Measurements from ENCODE around the gene CARS1.
A peak's percentile ranks its signal among the peaks of the same experiment; 100 is the strongest.

Gene CARS1

DNA sequence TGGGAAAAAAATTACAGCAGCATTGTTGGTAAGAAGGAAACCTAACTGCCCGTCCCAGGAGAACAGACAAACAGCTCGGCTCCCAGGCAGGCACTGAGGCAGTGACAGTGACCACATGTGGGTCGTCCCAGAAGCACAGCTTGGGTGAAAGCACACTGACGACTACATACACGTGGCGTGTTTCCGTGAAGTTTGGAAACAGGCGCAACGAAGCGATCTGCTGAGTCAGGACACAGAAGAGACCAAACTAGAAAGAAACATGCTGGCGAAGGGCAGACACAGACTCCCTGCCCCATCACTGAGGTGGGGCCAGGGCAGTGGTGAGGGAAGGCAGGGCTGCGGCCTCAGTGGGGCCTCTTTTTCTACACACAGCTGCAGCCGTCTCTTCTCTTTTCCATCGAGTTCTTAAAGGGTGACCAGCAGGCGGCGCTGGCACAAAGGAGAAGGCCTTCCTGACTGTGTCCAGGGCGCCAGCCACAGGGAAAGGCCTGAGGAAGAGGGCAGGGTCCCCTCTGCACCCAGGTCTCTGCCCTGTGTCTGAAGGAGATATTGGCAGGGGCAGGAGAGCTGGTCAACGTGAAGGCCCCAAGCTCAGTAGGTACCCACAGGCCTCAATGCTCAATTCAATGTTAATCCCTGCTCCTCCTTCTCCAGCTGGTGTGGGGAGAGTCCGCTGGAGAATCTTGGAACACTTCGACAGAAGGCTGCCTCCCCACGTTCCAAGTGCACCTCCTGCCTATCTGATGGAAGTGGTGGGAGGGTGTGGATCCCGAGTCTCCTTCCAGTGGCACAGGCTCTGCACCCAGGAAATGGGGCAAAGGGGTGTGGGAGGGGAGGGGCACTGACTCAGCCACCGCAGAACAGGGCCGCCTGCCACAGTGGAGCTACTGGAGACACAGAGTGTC, 19.9 kb downstream of the CARS1 start:
- peak; percentile 40 for DNase-seq

DNA sequence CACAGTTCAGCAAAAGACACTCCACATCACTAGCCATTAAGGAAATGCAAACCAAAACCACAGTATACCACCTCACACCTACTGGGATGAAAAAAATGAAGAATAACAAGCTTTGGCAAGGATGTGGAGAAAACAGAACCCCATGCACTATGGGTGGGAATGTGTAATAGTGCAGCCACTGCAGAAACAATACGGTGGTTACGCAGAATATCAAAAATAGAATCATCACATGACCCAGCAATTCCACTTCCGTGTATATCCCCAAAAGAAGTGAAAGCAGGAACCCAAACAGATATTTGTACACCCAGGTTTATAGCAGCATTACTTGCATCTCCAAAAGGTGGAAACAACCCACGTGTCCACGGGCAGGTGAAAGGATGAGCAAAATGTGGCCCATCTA, 20.8 kb downstream of the CARS1 start:
- DNase-seq = no peak

DNA sequence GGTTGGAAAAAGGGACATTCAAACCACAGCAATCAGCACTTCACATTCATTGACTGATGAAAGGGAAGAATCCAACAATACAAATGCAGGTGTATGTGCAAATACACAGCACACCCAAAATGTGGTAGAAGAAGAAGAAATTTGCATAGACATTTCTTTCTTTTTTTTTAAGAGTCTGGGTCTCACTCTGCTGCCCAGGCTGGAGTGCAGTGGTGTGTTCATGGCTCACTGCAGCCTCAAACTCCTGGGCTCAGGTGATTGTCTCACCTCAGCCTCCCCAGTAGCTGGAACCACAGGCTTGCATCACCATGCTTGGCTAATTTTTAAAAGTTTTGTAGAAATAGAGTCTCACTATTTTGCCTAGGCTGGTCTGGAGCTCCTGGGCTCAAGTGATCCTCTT, 21.9 kb downstream of the CARS1 start:
- no peak for DNase-seq

DNA sequence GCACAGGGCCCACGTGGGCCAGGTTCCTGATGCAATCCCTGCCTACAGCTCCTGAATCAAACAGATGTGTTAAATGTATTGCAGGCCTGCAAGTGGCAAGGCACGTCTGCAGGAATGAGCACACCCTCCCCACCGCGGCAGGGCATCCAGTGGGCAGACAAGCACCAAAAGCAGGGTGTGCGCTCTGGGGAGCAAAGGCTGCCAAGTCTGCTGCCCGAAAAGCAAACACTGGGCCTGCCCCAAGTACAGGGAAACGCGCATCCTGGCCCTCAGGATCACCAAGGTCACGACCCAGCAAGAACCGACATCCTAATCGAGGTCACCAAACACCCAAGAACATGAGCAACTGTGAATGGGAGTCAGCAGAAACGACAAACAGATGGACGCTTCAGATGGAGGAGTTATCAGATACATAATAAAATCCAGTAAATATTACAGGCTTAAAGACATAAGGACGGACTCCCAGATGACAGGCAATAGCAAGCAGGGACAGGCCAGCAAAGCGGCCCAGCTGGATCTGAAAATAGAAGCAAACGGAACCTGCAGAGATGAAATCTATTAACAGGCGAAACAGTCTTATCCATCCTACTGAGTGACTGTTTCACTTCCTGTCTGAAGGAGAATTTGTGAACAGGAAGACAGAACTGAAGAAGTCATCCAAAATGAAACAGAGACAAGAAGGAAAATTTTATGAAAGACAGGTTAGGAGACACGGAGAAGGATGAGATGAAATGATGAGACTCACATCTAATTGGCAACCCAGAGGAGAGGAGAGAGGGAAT, 26.7 kb downstream of the CARS1 start:
- DNase-seq = no peak

DNA sequence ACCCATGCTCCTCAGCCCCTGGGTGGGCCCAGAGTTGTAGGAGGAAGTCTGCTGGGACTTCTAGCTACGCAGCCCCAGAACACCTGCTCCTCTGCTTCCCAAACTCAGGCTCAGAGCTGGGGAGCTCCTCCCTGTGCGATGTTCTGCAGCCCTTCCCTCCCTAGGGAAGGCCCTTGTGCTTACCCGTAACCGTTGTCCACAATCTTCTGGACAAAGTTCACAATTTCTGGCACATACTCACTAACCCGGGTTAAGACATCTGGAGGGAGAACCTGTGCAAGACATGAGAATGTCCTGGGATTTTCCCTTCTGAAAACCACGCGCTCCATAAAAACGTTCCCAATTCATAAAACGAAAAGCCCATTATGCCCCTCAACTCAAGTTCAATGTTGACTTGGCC, 28.4 kb downstream of the CARS1 start:
- no peak for DNase-seq

DNA sequence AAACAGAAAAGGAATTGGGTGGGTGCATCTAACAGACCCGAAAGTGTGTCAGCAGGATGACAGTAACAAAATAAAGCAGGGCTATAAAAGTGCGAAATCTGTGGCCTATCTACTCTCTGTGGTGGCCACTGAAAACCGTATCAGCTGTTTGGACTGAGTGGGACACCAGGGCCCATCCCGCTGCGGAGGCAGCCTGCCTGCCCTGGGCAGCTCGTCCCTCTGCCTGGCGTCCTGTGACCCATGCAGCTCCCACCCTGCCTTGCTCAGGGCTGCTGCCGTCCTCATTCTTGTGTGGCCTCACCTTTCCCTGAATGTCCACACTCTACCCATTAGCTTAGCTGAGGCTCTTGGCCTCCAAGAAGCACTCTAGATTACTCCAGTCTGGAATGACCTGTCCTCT, 30.4 kb downstream of the CARS1 start:
- no peak for DNase-seq

DNA sequence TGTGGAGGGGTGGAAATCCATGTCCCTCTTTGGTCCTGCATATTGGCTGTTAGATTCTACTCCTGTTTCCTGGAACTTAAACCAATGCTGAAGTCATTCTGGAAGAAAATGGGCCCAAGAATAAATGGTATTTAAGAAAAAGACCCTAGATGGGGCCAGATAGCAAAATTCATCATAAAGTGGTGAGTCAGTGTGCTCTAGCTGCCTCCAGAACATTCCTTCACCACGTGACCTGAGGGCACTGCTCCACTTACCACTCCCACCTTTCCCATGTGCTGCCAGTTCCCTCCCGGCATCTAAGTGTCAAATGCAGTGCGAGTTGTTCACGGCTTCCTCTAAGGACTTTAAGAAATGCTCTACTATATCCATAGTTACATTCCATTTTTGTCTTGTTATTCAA, 34.2 kb downstream of the CARS1 start:
- DNase-seq = no peak

DNA sequence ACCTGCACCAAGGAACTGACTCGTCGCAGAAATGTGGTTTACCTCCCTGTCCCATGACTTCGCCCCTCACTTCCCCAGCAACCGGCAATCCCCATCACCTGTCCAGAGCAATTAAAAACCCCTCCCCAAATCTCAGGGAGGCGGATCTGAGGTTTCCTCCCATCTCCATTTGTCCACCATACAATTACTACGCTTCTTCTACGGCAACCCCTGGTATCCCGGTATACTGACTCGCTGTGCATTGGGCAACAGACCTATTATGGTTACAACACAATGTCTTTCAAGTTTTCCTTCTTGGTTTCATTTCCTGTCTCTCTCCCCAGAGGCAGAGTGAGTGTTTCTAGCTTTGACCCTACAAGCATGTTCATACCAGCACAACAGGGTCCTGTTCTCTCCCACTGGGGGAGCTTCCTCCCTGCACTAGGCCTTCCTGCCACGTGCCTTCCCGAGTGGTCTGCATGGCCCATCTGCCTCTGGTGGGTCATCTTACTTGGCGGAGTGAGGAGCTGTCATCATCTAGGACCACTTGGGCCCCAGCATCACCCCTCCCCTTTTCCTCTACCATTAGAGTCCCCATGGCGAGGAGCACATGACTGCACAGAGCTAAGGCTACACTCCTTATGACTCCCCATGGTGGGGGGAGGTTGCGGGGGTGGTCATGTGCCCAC, 34.8 kb downstream of the CARS1 start:
- DNase-seq = no peak

DNA sequence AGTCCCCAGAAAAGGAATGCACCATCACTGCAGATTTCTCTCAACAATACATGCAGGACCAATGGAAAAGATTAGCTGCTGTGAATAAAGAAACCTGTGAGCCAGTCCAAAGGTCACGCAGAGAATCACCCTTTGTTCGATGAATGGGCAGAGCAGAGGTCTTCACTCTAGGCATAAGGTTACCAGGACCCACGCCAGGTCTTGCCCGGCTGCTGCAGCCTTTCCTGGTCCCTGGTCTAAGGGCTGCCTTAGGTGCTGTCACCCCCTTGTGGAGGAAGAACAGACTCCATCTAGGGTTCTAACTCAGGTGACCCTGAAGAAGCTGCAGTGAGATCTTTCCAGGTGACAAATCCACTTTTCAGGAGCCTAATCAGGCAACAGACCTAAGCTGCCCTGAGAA, 36.1 kb downstream of the CARS1 start:
- DNase-seq = no peak

DNA sequence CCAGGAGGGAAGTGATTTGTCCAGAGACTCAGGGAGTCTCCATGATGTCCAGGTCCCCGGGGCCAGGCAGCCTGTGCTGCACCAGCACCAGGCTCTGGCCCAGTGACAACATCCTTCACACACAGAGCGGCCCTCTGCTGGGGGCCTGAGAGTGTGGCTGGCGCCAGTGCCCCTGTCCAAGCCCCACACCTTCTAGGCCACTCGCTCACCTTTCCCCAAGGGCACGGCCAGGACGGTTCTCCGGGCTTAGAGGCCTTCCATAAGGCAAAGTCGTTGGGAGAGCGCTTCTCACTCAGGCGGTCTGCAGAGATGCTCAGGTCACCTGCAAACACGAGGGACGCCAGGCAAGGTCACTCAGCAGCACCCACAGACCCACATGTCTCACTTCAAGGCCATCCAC, 37.2 kb downstream of the CARS1 start:
- DNase-seq = no peak

DNA sequence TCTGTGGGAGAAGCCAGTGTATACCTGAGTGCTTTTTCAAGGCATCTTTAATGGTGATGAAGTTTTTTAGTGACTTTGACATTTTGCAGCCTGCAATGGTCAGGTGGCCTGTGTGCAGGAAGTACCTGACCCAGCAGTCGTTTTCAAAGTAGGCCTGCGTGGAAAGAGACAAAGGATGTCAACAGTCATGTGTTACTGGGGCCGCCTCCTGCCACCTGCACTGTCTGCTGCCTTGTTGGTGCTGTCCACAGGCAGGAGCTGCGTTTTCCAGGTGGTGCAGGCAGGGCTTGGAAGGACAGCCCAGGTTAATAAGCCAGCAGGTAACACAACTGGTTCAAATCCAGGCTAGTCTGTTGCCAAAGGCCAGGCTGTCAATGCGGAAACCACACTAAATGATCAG, 38.6 kb downstream of the CARS1 start:
- no peak for DNase-seq

DNA sequence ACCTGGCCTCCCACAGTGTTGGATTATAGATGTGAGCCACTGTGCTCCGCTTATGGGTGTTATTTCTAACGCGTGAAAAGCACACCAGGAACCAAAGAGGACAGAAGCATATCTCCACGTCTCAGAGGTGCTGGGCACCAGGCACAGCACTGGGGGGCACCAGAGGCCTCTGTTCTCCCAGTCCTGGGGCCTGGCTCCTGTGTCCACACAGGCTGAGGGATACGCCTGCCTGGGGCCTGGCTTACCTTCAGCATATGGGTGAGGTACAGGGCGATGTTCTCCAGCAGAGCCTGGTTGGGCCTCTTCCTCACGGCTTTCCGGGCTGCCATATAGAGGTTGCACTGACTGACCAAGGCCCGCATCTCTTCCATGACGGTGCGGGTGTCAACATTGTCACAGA, 40.4 kb downstream of the CARS1 start:
- DNase-seq = no peak

DNA sequence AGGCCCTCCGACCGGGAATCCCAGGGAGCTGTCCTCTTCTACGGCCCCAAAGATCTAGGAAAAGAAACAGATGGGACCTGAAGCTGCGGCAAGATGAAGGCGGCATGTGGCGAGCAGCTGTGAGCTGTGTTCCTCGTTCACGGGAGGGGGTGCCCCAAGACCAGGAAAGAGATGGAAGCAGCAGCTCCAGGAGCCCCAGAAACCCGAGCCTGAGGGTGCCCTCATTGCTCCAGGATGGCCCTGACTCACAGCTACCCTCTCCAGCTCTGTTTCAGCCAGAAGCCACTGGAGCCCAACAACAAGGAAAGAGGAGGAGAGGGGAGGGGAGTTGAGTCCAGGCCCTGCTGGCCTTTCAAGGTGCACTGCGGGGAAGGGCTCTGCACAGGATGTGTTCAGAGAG, 41.4 kb downstream of the CARS1 start:
- DNase-seq = no peak

DNA sequence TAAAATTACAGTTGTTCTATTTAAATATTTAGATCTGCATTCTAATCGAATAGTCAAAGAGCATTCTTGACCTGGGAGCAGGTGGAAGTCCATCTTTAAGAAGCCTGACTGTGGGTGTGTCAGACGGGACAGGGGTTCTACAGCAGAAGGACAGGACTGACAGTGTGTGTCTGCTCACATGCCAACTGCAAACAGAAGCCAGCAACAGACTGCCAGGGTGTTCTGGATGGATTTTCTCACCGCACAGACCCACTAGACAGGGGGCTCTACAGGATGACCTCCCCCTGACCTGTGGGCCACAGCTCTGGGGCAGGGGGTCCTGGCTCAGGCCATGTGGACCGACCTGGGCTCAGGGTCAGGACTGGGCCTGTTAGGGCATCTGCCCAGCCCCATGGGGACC, 42.3 kb downstream of the CARS1 start:
- no peak for DNase-seq

DNA sequence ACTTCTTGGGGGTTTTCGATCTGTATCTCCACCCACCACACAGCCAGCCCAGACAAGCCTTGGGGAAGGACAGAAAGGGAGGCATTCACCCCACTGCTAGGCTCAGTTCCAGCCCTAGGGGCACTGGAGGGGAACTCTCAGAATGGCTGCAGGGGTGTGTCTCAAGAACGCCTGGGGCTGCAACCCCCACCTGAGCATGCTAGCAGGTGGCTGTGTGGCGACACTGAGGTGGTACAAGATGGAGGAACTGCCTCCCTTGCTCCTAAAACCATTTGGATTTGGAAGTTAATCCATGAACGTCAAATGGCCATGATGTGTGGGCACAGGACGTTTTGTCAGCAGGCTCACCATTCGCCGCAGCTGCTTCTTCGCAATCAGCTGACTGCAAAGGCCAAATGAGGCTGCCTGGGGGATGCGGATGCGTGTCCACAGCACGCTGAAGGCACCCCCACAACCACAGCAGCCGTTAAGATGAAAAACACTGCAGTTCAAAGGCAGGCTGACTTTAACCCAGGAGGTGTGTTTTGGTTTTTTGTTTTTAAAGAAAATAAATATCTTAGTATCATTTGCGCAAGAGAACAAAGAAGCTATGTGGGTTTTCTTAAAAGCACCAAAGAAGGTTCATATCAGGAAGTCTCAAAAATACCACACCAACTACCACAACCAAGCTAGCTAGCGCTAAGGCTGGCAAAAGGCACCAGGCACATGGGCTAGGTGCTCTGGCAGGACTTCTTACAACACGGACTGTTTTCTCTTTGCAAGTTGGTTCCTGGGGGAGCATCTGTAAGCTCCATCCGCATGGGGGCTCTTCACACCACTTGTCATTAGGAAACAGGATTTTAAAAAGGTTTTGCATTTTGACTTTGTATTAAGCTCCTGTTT, 42.9 kb downstream of the CARS1 start:
- DNase-seq = peak; percentile 35

DNA sequence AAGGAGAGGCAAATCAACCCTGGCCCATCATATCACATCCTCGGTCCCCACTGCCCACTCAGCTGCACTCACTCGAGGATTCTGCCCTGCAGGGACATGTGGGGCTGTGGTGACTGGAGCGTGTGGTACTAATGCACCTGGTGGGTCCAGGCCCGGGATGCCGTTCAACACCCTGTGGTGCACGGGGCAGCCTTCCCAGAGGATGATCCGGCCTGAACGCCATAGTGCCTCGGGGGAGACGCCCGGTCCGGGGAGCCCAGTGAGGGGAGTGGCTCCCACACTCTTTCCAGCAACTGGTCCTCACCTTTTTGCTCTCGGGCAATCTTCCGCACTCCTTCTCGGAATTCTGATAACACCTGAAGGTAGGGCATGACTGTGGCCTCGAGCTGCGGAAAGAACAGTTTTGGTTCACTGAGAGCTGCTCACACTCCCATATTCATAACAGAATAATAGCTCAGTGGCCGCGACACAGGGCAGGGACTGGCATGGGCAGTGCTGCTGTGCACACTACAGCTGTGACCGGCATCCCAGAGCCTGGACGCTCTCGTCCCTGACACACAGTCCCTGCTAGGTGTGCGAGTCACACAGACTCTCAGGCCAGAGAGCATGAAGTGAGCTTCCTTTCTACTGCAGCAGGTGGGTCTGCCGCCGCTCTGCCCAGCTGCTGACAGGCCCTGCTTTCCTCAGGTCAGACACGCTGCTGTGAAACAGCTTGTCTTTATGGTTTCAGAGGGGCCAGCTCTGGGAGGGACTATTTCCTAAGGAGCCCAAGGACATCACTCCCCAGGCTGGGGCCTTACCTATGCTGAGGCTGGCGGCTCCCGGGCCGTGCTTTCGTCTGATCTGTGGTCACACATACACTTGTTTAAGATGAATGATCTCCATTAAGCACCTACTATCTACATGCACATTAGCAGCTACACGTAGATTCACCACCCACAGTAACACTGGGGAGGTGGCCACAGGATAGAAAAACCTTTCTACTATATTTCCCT, 45.0 kb downstream of the CARS1 start:
- no peak for DNase-seq

DNA sequence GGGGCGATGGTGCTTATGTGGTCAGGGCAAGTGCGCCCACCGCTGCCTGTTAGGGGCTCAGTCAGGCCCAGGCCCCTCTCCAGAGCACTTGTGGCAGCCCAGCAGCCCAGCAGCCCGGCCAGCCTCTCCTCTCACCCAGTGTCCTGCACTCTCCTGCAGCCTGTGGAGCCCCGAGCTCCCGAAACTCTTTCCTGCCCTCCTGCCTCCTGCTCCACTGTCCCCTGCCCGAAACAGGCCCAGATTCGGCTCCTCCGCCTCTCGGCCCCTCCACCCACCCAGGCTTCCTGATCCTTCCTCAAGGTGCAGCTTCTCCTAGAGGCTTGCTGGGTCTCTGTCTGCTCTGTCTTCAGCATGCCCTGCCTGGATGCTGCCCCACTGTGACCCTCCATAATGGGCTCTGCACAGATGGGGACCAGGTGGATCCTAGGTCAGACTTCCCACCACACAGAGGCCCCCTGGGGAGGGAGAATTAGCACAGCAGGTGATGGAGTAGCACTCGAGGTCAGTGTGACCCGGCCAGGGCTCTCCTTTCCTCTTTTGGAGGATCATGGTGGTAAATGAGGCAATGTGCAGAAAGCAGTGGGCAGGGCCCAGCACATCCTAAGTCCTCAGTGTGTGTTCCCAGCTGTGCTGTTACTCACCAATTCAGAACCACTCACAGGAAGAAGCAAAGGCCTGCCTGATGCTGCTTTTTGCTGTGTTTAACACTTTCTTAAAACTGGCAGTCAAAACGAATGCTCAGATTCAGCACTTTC, 46.5 kb downstream of the CARS1 start:
- no peak for DNase-seq

DNA sequence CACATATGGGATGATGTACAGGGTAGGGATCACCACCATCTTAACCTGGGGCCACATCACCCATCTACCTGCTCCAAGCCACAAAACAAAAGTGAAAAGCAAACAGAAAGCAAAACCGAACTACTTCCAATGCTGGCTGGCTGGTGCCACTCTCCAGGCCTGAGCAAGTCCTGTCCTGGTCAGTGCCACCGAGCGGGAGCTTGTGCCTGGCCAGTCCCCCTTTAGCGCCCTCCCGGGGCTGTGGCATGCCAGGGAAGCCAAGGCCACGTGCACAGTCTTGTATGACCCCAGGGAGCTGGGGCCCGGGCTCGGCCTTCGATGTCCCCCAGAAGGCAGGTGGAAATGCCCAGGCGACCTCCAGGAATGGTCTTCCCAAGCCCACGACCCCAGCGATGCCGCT, 47.2 kb downstream of the CARS1 start:
- no peak for DNase-seq

DNA sequence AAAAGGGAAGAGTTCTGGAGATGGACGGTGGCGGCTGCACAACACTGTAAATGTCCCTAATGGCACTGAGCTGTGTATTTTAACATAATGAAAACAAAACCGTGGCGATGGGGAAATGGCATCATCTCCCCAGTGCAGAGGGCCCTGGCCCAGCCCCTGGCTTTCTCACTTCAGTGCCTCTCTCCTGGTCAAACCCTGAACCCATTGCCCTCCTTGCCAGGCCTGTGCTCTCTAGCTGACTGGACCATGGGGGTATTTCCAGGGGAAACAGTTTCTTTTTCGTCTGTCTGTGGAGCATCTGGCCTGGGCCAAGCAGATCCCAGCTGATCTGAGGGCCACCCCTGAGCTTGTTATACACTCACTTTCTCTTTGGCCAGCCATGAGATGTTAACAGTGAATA, 47.7 kb downstream of the CARS1 start:
- no peak for DNase-seq

DNA sequence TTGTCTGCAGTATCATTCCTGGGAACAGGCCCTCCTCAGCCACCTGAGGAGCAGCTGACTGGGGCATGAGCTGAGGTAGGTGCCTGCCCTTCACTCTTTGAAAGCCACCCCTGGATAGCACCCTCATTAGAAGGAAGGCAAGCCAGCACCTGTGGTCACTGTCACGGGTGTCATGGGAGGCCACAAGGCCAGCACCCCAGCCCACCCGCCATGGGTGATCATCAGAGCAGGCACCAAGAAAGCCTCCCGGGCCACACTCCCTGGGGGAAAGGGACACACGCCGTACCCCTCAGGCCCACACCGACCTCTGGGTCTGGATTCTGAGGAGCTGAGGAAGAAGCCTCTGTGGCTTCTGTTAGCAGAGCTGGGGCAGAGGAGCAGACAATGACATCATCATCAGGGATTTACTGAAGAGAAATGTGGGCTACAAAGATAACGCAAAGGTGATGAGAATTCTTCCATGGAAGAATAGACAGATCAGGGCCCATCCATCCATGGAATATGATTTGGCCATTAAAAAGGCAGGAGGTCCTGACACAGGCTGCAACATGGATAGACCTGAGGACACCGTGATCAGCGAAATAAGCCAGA, 48.4 kb downstream of the CARS1 start:
- DNase-seq = no peak

Measured in stimulated activated CD4-positive, alpha-beta T cell treated with anti-CD3 and anti-CD28 coated beads, Interleukin-4, amount 100 ng/mL, for 1 hour (primary cell).